HepG2 (cell line): ENCODE measurements around the gene IQCH. TPM values are rescaled to one million over a fixed set of nuclear protein-coding genes. Genes with fewer than 3 reads are reported as not detected.
A peak's percentile ranks its signal among the peaks of the same experiment; 100 is the strongest.

Experiments used
- ARNT2 ChIP-seq: sonication (generic); formaldehyde crosslinking; IDR thresholded peaks from 2 replicates; pipeline ENCODE4 v1.8.0; 2022; ENCODE audit warnings: mild to moderate bottlenecking, low read depth, missing genetic modification reagents, moderate library complexity
- ATRX ChIP-seq: sonication (generic); formaldehyde crosslinking; IDR thresholded peaks from 2 replicates; pipeline ENCODE4 v1.4.0; 2020; ENCODE audit warnings: missing genetic modification reagents, borderline replicate concordance
- CHD2 ChIP-seq: IDR thresholded peaks from 2 replicates; pipeline ENCODE4 v1.6.1; 2011; ENCODE audit warnings: low read depth, low read length, improper control_type of control experiment
- EEA1 ChIP-seq: sonication (generic); formaldehyde crosslinking; IDR thresholded peaks from 2 replicates; pipeline ENCODE4 v1.5.1; 2020; ENCODE audit warnings: mild to moderate bottlenecking, missing genetic modification reagents, borderline replicate concordance
- ERF ChIP-seq: IDR thresholded peaks from 2 replicates; pipeline ENCODE4 v1.6.1; 2018; ENCODE audit warnings: missing biosample characterization, missing genetic modification reagents
- FIP1L1 ChIP-seq: fragments of 200-400 bp; formaldehyde crosslinking; IDR thresholded peaks from 2 replicates; pipeline ENCODE4 v1.6.1; 2018; ENCODE audit warnings: low read depth, mild to moderate bottlenecking, low read length, moderate library complexity, borderline replicate concordance; ENCODE audit not compliant: insufficient read depth
- HHEX ChIP-seq: IDR thresholded peaks from 2 replicates; pipeline ENCODE4 v1.6.1; 2016; ENCODE audit warnings: control low read depth
- HNRNPUL1 ChIP-seq: fragments of 200-400 bp; formaldehyde crosslinking; IDR thresholded peaks from 2 replicates; pipeline ENCODE4 v1.6.1; 2017; ENCODE audit warnings: low read depth, mild to moderate bottlenecking, low read length, moderate library complexity
- NFE2L2 ChIP-seq: fragments of 150-350 bp; IDR thresholded peaks from 2 replicates; pipeline ENCODE4 v1.6.1; 2014; ENCODE audit warnings: low read length
- NFYC ChIP-seq: IDR thresholded peaks from 2 replicates; pipeline ENCODE4 v1.6.1; 2016; ENCODE audit warnings: missing genetic modification reagents, missing compliant biosample characterization
- POGZ ChIP-seq: sonication (generic); formaldehyde crosslinking; IDR thresholded peaks from 2 replicates; pipeline ENCODE4 v1.4.0; 2020; ENCODE audit warnings: mild to moderate bottlenecking, missing genetic modification reagents
- POLR2A ChIP-seq, 2 experiments: IDR thresholded peaks; 2 replicates each; pipeline ENCODE4 v1.6.1; 2011; ENCODE audit warnings: low read depth in 2 of 2, low read length in 2 of 2, mild to moderate bottlenecking in 1 of 2, moderate library complexity in 1 of 2; ENCODE audit not compliant: insufficient read depth in 1 of 2
- PRPF4 ChIP-seq: fragments of 200-400 bp; formaldehyde crosslinking; IDR thresholded peaks from 2 replicates; pipeline ENCODE4 v1.6.1; 2016; ENCODE audit warnings: low read length, low read depth; ENCODE audit not compliant: poor library complexity, severe bottlenecking
- SNAPC2 ChIP-seq: sonication (generic); formaldehyde crosslinking; IDR thresholded peaks from 2 replicates; pipeline ENCODE4 v1.8.1; 2022; ENCODE audit warnings: mild to moderate bottlenecking, missing genetic modification reagents
- SNAPC5 ChIP-seq: sonication (generic); formaldehyde crosslinking; IDR thresholded peaks from 2 replicates; pipeline ENCODE4 v1.8.1; 2023; ENCODE audit warnings: mild to moderate bottlenecking, missing genetic modification reagents, borderline replicate concordance
- SNRNP70 ChIP-seq: fragments of 200-400 bp; formaldehyde crosslinking; IDR thresholded peaks from 2 replicates; pipeline ENCODE4 v1.6.1; 2017; ENCODE audit warnings: mild to moderate bottlenecking, low read depth, low read length, moderate library complexity
- SOX13 ChIP-seq, 3 experiments: fragments of 450-650 bp in 1 of 3; sonication (generic) in 1 of 3; formaldehyde crosslinking in 1 of 3; IDR thresholded peaks in 2 of 3; conservative IDR thresholded peaks in 1 of 3; 2 replicates each; pipeline versions ENCODE4 v1.5.0 to v1.6.1; 2016 to 2020; ENCODE audit warnings: antibody characterized with exemption in 1 of 3, mild to moderate bottlenecking in 1 of 3, missing compliant biosample characterization in 1 of 3, missing genetic modification reagents in 1 of 3, moderate library complexity in 1 of 3
- SOX6 ChIP-seq, 2 experiments: fragments of 450-650 bp in 1 of 2; sonication (generic) in 1 of 2; formaldehyde crosslinking in 1 of 2; IDR thresholded peaks; 2 replicates each; pipeline versions ENCODE4 v1.4.0 to v1.6.1; 2017 to 2020; ENCODE audit warnings: antibody characterized with exemption in 1 of 2, mild to moderate bottlenecking in 1 of 2, missing genetic modification reagents in 1 of 2
- SRSF1 ChIP-seq: fragments of 200-400 bp; formaldehyde crosslinking; optimal IDR thresholded peaks from 2 replicates; pipeline ENCODE3; 2017; ENCODE audit warnings: mild to moderate bottlenecking, low read depth, low read length, moderate library complexity
- SRSF4 ChIP-seq: fragments of 200-400 bp; formaldehyde crosslinking; IDR thresholded peaks from one replicate; pipeline ENCODE4 v1.6.1; 2018; ENCODE audit warnings: mild to moderate bottlenecking, low read depth, low read length, moderate library complexity; ENCODE audit not compliant: poor library complexity, severe bottlenecking
- TBX2 ChIP-seq: sonication (generic); formaldehyde crosslinking; IDR thresholded peaks from 2 replicates; pipeline ENCODE4 v1.5.0; 2020; ENCODE audit warnings: missing genetic modification reagents, mild to moderate bottlenecking, borderline replicate concordance
- ZNF234 ChIP-seq: sonication (generic); formaldehyde crosslinking; conservative IDR thresholded peaks from 2 replicates; pipeline ENCODE4 v1.5.1; 2020; ENCODE audit warnings: mild to moderate bottlenecking, missing genetic modification reagents
- ZNF451 ChIP-seq: sonication (generic); formaldehyde crosslinking; IDR thresholded peaks from 2 replicates; pipeline ENCODE4 v1.5.0; 2020; ENCODE audit warnings: mild to moderate bottlenecking, missing genetic modification reagents
- ZNF556 ChIP-seq: sonication (generic); formaldehyde crosslinking; IDR thresholded peaks from 2 replicates; pipeline ENCODE4 v1.4.0; 2020; ENCODE audit warnings: mild to moderate bottlenecking, missing genetic modification reagents, borderline replicate concordance
- ZNF580 ChIP-seq: IDR thresholded peaks from 2 replicates; pipeline ENCODE4 v1.6.1; 2016; ENCODE audit warnings: low read depth, borderline replicate concordance
- ZNF674 ChIP-seq: sonication (generic); formaldehyde crosslinking; IDR thresholded peaks from 2 replicates; pipeline ENCODE4 v1.5.0; 2020; ENCODE audit warnings: low read depth, mild to moderate bottlenecking, missing genetic modification reagents
- polyA plus RNA-seq, 8 experiments: library from polyadenylated mRNA; depleted of rRNA in 3 of 8; stranded (reverse) in 7 of 8; unstranded in 1 of 8; fragments of >200 nt; fragmentation: Illumina TruSeq in 4 of 8; extraction: Trizol in 4 of 8; gene quantifications; 2 replicates each; pipeline versions ENCODE4 v1.2.1 to v1.2.3, GENCODE V29; 2011 to 2016; ENCODE audit warnings: low read depth in 4 of 8, missing spikeins in 1 of 8, mixed read lengths in 1 of 8; ENCODE audit not compliant: insufficient read depth in 1 of 8
- total RNA-seq, 5 experiments: library from RNA; depleted of rRNA; stranded (reverse); fragments of >200 nt; fragmentation: Illumina TruSeq; extraction: Trizol; gene quantifications; 2 replicates each; pipeline ENCODE4 v1.2.3, GENCODE V29; 2016; ENCODE audit warnings: low read depth in 1 of 5
- TF ChIP-seq, protein P1 (sequence below): sonication (generic); formaldehyde crosslinking; IDR thresholded peaks from 2 replicates; pipeline ENCODE4 v1.4.0; 2020; ENCODE audit warnings: missing genetic modification reagents
- TF ChIP-seq, protein P2 (sequence below): sonication (generic); formaldehyde crosslinking; IDR thresholded peaks from 2 replicates; pipeline ENCODE4 v1.5.0; 2020; ENCODE audit warnings: missing genetic modification reagents, mild to moderate bottlenecking, borderline replicate concordance

IQCH gene
- total and polyA plus RNA-seq, 2 of the 13 experiments (the other 11 are each of a cell fraction or from before 2014, with no cell fraction given), result 0.16 to 0.55 TPM

GRCh38 chr15:67521029-67521782, 266.6 kb downstream of the IQCH start, which contains the start of gene C15orf61 (continued):
- TF ChIP-seq SOX13 (IDR thresholded peaks at IDR 0.05) (no peak), SOX13 (CRISPR knock-in tag; conservative IDR thresholded peaks at IDR 0.05 in 1 of 2, IDR thresholded peaks at IDR 0.05 in 1 of 2) (no peak; a peak in 1 of 4 replicates), SNAPC5 (CRISPR knock-in tag) (no peak), NFE2L2 (no peak), SNAPC2 (CRISPR knock-in tag) (0 out of 2 replicates have a peak, but pooled peaks have one; percentile 46), CHD2 (peak; percentile 89), ERF (CRISPR knock-in tag) (no peak; the same call in none of the 2 replicates), HNRNPUL1 (no peak), ZNF580 (CRISPR knock-in tag) (peak; percentile 71; the same call in 1 of the 2 replicates), HHEX (CRISPR knock-in tag) (no peak), PRPF4 (no peak), ATRX (no peak), SRSF4 (no peak), ZNF674 (CRISPR knock-in tag) (no peak), POLR2A (IDR thresholded peaks at IDR 0.05; ENCODE audit: insufficient read depth in 1 of 2, low read depth in 2 of 2, low read length in 2 of 2) (peak; percentile 66 to 83; a peak in 3 of 4 replicates), ZNF451 (CRISPR knock-in tag) (peak; percentile 61), SNRNP70 (no peak), ZNF234 (CRISPR knock-in tag) (peak; percentile 72; the same call in 1 of the 2 replicates), POGZ (CRISPR knock-in tag) (peak; percentile 72), ZNF556 (peak; percentile 51; the same call in 1 of the 2 replicates), SRSF1 (peak; percentile 60), EEA1 (CRISPR knock-in tag) (0 out of 2 replicates have a peak, but pooled peaks have one; percentile 69), ARNT2 (CRISPR knock-in tag) (peak; percentile 94), FIP1L1 (no peak), TBX2 (CRISPR knock-in tag) (peak; percentile 78), SOX6 (IDR thresholded peaks at IDR 0.05) (no peak), SOX6 (CRISPR knock-in tag; IDR thresholded peaks at IDR 0.05) (peak; percentile 56; the same call in 1 of the 2 replicates), NFYC (0 out of 2 replicates have a peak, but pooled peaks have one; percentile 32)
- TF ChIP-seq, protein P1, sequence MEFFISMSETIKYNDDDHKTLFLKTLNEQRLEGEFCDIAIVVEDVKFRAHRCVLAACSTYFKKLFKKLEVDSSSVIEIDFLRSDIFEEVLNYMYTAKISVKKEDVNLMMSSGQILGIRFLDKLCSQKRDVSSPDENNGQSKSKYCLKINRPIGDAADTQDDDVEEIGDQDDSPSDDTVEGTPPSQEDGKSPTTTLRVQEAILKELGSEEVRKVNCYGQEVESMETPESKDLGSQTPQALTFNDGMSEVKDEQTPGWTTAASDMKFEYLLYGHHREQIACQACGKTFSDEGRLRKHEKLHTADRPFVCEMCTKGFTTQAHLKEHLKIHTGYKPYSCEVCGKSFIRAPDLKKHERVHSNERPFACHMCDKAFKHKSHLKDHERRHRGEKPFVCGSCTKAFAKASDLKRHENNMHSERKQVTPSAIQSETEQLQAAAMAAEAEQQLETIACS (CRISPR knock-in tag), result peak; percentile 93
- TF ChIP-seq, protein P2, sequence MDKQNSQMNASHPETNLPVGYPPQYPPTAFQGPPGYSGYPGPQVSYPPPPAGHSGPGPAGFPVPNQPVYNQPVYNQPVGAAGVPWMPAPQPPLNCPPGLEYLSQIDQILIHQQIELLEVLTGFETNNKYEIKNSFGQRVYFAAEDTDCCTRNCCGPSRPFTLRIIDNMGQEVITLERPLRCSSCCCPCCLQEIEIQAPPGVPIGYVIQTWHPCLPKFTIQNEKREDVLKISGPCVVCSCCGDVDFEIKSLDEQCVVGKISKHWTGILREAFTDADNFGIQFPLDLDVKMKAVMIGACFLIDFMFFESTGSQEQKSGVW (CRISPR knock-in tag), result no peak; the same call in 1 of the 2 replicates
